NB4 (cell line): ENCODE measurements around the gene PNISR.

Experiments used
- CTCF ChIP-seq: IDR thresholded peaks from one replicate; pipeline ENCODE4 v1.5.1; 2012; ENCODE audit warnings: low read depth, low read length
- MAX ChIP-seq: IDR thresholded peaks from 2 replicates; pipeline ENCODE4 v1.6.1; 2011; ENCODE audit warnings: low read depth, low read length
- MYC ChIP-seq: IDR thresholded peaks from 2 replicates; pipeline ENCODE4 v1.6.1; 2011; ENCODE audit warnings: low read depth, low read length
- POLR2A ChIP-seq: IDR thresholded peaks from 2 replicates; pipeline ENCODE4 v1.6.1; 2011; ENCODE audit warnings: mild to moderate bottlenecking; ENCODE audit not compliant: insufficient read length; ENCODE audit errors: extremely low read depth

GRCh38 chr6:99432877-99433276 lies 7.8 kb upstream of the PNISR start:
- TF ChIP-seq CTCF = no peak
- TF ChIP-seq POLR2A = no peak
- TF ChIP-seq MAX = no peak
- no peak for TF ChIP-seq MYC
